ENCODE results near the gene ARHGAP15. TPM values are rescaled to one million over a fixed set of nuclear protein-coding genes. Genes with fewer than 3 reads are reported as not detected.

Gene ARHGAP15
- total and polyA plus RNA-seq, 9 donors, result 1.5 to 10.0 (median 2.6) TPM

DNA sequence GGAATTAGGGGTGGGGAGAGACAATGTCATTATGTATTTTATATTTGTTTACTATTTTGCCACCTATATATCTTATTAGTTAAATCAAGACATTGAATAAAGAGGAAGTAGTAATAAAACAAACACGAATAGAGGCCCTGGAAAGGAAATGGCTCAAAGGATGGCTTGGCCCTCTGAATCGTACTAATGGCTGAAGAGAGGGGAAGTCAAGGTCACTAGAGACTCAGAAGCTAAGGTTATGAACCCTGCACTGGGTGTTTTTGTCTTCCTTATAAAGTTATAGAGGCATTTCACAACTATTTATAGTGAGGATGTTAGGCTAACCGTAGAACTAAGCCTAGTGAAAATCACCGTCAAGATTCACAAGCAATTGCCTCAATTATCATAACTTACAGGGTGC, 685.9 kb downstream of the ARHGAP15 start:
- no peaks in the 10 kb centered on the region for H3K27me3 ChIP-seq

GRCh38 chr2:143816916-143817315, 687.7 kb downstream of the ARHGAP15 start:
- Histone ChIP-seq H3K27me3 (no peaks in the 10 kb centered on the region), H3K27ac (no peak overlapping the region), H3K4me3 (no peak overlapping the region), H3K36me3 (no peaks in the 10 kb centered on the region), H3K9me3 (no peaks in the 10 kb centered on the region), H3K4me1 (ENCODE audit: insufficient read depth) (no peaks in the 10 kb centered on the region)
- 78 to 87% (median 86%) methylated on average over 3 of the region's 3 CpGs for WGBS, 3 donors
- intact Hi-C loops (cut with DNase I), result no loop called here
- DNase-seq, result no peak
- TF ChIP-seq EP300 (IDR thresholded peaks at IDR 0.05), result no peak
- no peak for TF ChIP-seq POLR2A (IDR thresholded peaks at IDR 0.05)
- no peak for TF ChIP-seq CTCF (IDR thresholded peaks at IDR 0.05)

More for the DNA sequence above, 685.9 kb downstream of the ARHGAP15 start:
- no peak overlapping the region for H3K4me3 ChIP-seq
- H3K36me3 ChIP-seq, result no peaks in the 10 kb centered on the region
- TF ChIP-seq CTCF (IDR thresholded peaks at IDR 0.05), result no peak
- no peak for TF ChIP-seq POLR2A (IDR thresholded peaks at IDR 0.05)
- no peak for TF ChIP-seq EP300 (IDR thresholded peaks at IDR 0.05)
- no peaks in the 10 kb centered on the region for H3K4me1 ChIP-seq (ENCODE audit: insufficient read depth)
- intact Hi-C loops (cut with DNase I), result no loop called here
- H3K9me3 ChIP-seq, result no peaks in the 10 kb centered on the region
- no peak overlapping the region for H3K27ac ChIP-seq
- WGBS, 3 donors, result 45 to 67% (median 56%) methylated on average over 4 of the region's 4 CpGs
- DNase-seq, result no peak

Small RNA genes within 50 kb of the gene (small RNA-seq; reads per million reads assigned to genes)
- not detected for gene MTND4LP12
